HepG2 (cell line): ENCODE results near the gene ZKSCAN3. TPM values are rescaled to one million over a fixed set of nuclear protein-coding genes. Genes with fewer than 3 reads are reported as not detected.
A peak's percentile ranks its signal among the peaks of the same experiment; 100 is the strongest.

Experiments
- CENPX ChIP-seq: sonication (generic); formaldehyde crosslinking; IDR thresholded peaks from 2 replicates; pipeline ENCODE4 v1.9.0; 2021; ENCODE audit warnings: mild to moderate bottlenecking, missing genetic modification reagents, moderate library complexity
- EED ChIP-seq: sonication (generic); formaldehyde crosslinking; IDR thresholded peaks from 2 replicates; pipeline ENCODE4 v1.5.0; 2020; ENCODE audit warnings: mild to moderate bottlenecking, missing genetic modification reagents
- GABPA ChIP-seq, 2 experiments: IDR thresholded peaks; 2 replicates each; pipeline ENCODE4 v1.6.1; 2011 to 2016; ENCODE audit warnings: low read depth in 2 of 2, low read length in 1 of 2, missing biosample characterization in 1 of 2, missing genetic modification characterization in 1 of 2
- HMG20A ChIP-seq: IDR thresholded peaks from 2 replicates; pipeline ENCODE4 v1.6.1; 2016; ENCODE audit warnings: borderline replicate concordance
- HNRNPH1 ChIP-seq: fragments of 200-400 bp; formaldehyde crosslinking; optimal IDR thresholded peaks from 2 replicates; pipeline ENCODE3; 2017; ENCODE audit warnings: mild to moderate bottlenecking, low read depth, low read length
- MTF1 ChIP-seq: sonication (generic); formaldehyde crosslinking; IDR thresholded peaks from 2 replicates; pipeline ENCODE4 v1.5.0; 2020; ENCODE audit warnings: missing genetic modification reagents
- NCOA5 ChIP-seq: sonication (generic); formaldehyde crosslinking; IDR thresholded peaks from 2 replicates; pipeline ENCODE4 v1.4.0; 2020; ENCODE audit warnings: missing genetic modification reagents
- PAXIP1 ChIP-seq: sonication (generic); formaldehyde crosslinking; conservative IDR thresholded peaks from 2 replicates; pipeline ENCODE4 v1.4.0; 2020; ENCODE audit warnings: mild to moderate bottlenecking, missing genetic modification reagents, moderate library complexity
- SPEN ChIP-seq: sonication (generic); formaldehyde crosslinking; IDR thresholded peaks from 2 replicates; pipeline ENCODE4 v1.5.1; 2020; ENCODE audit warnings: low read depth, mild to moderate bottlenecking, missing genetic modification reagents
- SRSF1 ChIP-seq: fragments of 200-400 bp; formaldehyde crosslinking; optimal IDR thresholded peaks from 2 replicates; pipeline ENCODE3; 2017; ENCODE audit warnings: mild to moderate bottlenecking, low read depth, low read length, moderate library complexity
- STAT5B ChIP-seq: sonication (generic); formaldehyde crosslinking; IDR thresholded peaks from 2 replicates; pipeline ENCODE4 v1.4.0; 2020; ENCODE audit warnings: missing genetic modification reagents
- TGIF2 ChIP-seq: IDR thresholded peaks from 2 replicates; pipeline ENCODE4 v1.6.1; 2016; ENCODE audit warnings: control low read depth, missing compliant biosample characterization
- ZBTB25 ChIP-seq: IDR thresholded peaks from 2 replicates; pipeline ENCODE4 v1.6.1; 2018; ENCODE audit warnings: missing genetic modification reagents
- ZC3H13 ChIP-seq: sonication (generic); formaldehyde crosslinking; IDR thresholded peaks from 2 replicates; pipeline ENCODE4 v1.8.1; 2023; ENCODE audit warnings: mild to moderate bottlenecking, missing genetic modification reagents, moderate library complexity
- ZNF282 ChIP-seq: fragments of 450-650 bp; IDR thresholded peaks from 2 replicates; pipeline ENCODE4 v1.6.1; 2018; ENCODE audit not compliant: partially characterized antibody
- ZNF670 ChIP-seq: sonication (generic); formaldehyde crosslinking; IDR thresholded peaks from 2 replicates; pipeline ENCODE4 v1.8.0; 2022; ENCODE audit warnings: mild to moderate bottlenecking, missing genetic modification reagents, borderline replicate concordance
- ZNF746 ChIP-seq: sonication (generic); formaldehyde crosslinking; IDR thresholded peaks from 2 replicates; pipeline ENCODE4 v1.8.0; 2022; ENCODE audit warnings: mild to moderate bottlenecking, missing genetic modification reagents
- ZNF773 ChIP-seq: sonication (generic); formaldehyde crosslinking; IDR thresholded peaks from 2 replicates; pipeline ENCODE4 v1.4.0; 2020; ENCODE audit warnings: missing genetic modification reagents, borderline replicate concordance
- ZSCAN30 ChIP-seq: sonication (generic); formaldehyde crosslinking; IDR thresholded peaks from 2 replicates; pipeline ENCODE4 v1.5.0; 2020; ENCODE audit warnings: mild to moderate bottlenecking, missing genetic modification reagents
- polyA plus RNA-seq, 8 experiments: library from polyadenylated mRNA; depleted of rRNA in 3 of 8; stranded (reverse) in 7 of 8; unstranded in 1 of 8; fragments of >200 nt; fragmentation: Illumina TruSeq in 4 of 8; extraction: Trizol in 4 of 8; gene quantifications; 2 replicates each; pipeline versions ENCODE4 v1.2.1 to v1.2.3, GENCODE V29; 2011 to 2016; ENCODE audit warnings: low read depth in 4 of 8, missing spikeins in 1 of 8, mixed read lengths in 1 of 8; ENCODE audit not compliant: insufficient read depth in 1 of 8
- total RNA-seq, 5 experiments: library from RNA; depleted of rRNA; stranded (reverse); fragments of >200 nt; fragmentation: Illumina TruSeq; extraction: Trizol; gene quantifications; 2 replicates each; pipeline ENCODE4 v1.2.3, GENCODE V29; 2016; ENCODE audit warnings: low read depth in 1 of 5
- TF ChIP-seq, protein P1 (sequence below): sonication (generic); formaldehyde crosslinking; IDR thresholded peaks from 2 replicates; pipeline ENCODE4 v1.8.1; 2023; ENCODE audit warnings: missing genetic modification reagents, inconsistent platforms, borderline replicate concordance
- TF ChIP-seq, protein P2 (sequence below): IDR thresholded peaks from 2 replicates; pipeline ENCODE4 v1.6.1; 2016; ENCODE audit warnings: missing compliant biosample characterization, missing genetic modification reagents, borderline replicate concordance

Gene ZKSCAN3
- total and polyA plus RNA-seq, 2 of the 13 experiments (the other 11 are each of a cell fraction or from before 2014, with no cell fraction given) = 3.3 to 7.4 TPM

DNA sequence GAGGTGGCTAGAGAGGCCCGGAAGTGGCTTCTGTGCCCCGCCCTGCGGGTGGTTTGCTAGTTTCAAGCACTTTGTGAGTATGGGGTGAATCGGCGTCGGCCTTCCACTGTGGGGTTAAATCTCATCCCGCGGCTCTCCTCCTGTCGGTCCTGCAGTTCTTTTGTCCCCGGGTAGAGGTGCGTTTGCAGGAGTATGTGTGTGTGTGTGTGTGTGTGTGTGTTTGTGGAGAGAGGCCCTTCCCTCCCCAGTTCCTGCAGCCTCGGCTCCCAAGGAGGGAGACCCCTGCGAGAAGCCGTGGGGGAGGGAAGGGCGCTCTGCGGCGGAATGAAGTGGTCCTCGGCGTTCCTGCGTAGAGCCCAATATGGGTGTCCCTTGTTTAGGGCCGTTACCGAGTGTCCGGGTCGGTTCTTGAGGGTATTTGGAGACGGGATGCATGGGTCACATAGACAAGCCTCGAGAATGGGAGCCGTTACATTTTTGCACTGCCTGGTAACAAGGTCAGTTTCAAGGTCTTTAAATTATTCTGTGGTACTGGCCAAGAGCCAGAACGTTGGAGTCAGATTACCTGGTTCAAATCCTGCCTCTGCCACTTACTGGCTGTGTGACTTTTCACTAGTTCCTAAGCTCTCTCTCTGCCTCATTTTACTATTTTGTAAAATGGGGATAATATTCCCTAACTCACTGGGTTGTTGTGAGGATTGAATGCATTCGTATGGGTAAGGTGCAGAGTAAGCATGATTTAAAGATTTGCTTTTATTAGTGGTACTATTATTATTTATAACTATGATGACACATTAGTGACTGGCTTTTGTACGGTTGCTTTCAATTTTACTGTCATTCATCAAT is at the start of gene ZKSCAN3 (continued):
- TF ChIP-seq ZNF746 (CRISPR knock-in tag) = no peak
- TF ChIP-seq ZNF282 = no peak
- no peak for TF ChIP-seq CENPX (CRISPR knock-in tag)
- no peak for TF ChIP-seq HMG20A
- TF ChIP-seq GABPA (IDR thresholded peaks at IDR 0.05; ENCODE audit: low read depth, low read length) = peak; percentile 69
- peak; percentile 96 for TF ChIP-seq GABPA (CRISPR knock-in tag; IDR thresholded peaks at IDR 0.05; ENCODE audit: low read depth)
- TF ChIP-seq, protein P1, sequence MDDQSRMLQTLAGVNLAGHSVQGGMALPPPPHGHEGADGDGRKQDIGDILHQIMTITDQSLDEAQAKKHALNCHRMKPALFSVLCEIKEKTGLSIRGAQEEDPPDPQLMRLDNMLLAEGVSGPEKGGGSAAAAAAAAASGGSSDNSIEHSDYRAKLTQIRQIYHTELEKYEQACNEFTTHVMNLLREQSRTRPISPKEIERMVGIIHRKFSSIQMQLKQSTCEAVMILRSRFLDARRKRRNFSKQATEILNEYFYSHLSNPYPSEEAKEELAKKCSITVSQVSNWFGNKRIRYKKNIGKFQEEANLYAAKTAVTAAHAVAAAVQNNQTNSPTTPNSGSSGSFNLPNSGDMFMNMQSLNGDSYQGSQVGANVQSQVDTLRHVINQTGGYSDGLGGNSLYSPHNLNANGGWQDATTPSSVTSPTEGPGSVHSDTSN (CRISPR knock-in tag) = no peak
- TF ChIP-seq ZBTB25 (CRISPR knock-in tag) = peak; percentile 57; the same call in 1 of the 2 replicates
- TF ChIP-seq ZNF670 = no peak
- no peak for TF ChIP-seq MTF1 (CRISPR knock-in tag)
- 0 out of 2 replicates have a peak, but pooled peaks have one; percentile 38 for TF ChIP-seq TGIF2 (CRISPR knock-in tag)
- TF ChIP-seq EED (CRISPR knock-in tag) = peak; percentile 64
- TF ChIP-seq HNRNPH1 = no peak
- TF ChIP-seq SPEN (CRISPR knock-in tag) = peak; percentile 91
- no peak for TF ChIP-seq STAT5B (CRISPR knock-in tag)
- TF ChIP-seq, protein P2, sequence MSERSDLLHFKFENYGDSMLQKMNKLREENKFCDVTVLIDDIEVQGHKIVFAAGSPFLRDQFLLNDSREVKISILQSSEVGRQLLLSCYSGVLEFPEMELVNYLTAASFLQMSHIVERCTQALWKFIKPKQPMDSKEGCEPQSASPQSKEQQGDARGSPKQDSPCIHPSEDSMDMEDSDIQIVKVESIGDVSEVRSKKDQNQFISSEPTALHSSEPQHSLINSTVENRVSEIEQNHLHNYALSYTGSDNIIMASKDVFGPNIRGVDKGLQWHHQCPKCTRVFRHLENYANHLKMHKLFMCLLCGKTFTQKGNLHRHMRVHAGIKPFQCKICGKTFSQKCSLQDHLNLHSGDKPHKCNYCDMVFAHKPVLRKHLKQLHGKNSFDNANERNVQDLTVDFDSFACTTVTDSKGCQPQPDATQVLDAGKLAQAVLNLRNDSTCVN = peak; percentile 71
- TF ChIP-seq ZC3H13 (CRISPR knock-in tag) = peak; percentile 78; the same call in 1 of the 2 replicates
- TF ChIP-seq NCOA5 (CRISPR knock-in tag) = no peak
- TF ChIP-seq SRSF1 = peak; percentile 97
- TF ChIP-seq ZNF773 (CRISPR knock-in tag) = no peak
- peak; percentile 53 for TF ChIP-seq PAXIP1 (CRISPR knock-in tag)
- 0 out of 2 replicates have a peak, but pooled peaks have one; percentile 27 for TF ChIP-seq ZSCAN30 (CRISPR knock-in tag)
